Transverse colon (tissue), 4 donors: ENCODE results near the gene OR10R2.

Experiments used
- CTCF ChIP-seq, 5 experiments: fragments of 200-600 bp in 3 of 5; fragments of 450-650 bp in 2 of 5; sonication (generic) in 3 of 5; IDR thresholded peaks; 1 replicate in 2 of 5; 2 replicates in 3 of 5; pipeline ENCODE4 v1.5.1; 2016 to 2017; ENCODE audit warnings: antibody characterized with exemption in 5 of 5, inconsistent platforms in 3 of 5, mild to moderate bottlenecking in 2 of 5, moderate library complexity in 1 of 5
- POLR2AphosphoS5 ChIP-seq, 3 donors: sonication (generic); formaldehyde crosslinking; IDR thresholded peaks; one replicate each; pipeline ENCODE4 v1.6.1; 2016; ENCODE audit warnings: antibody characterized with exemption in 3 of 3

DNA sequence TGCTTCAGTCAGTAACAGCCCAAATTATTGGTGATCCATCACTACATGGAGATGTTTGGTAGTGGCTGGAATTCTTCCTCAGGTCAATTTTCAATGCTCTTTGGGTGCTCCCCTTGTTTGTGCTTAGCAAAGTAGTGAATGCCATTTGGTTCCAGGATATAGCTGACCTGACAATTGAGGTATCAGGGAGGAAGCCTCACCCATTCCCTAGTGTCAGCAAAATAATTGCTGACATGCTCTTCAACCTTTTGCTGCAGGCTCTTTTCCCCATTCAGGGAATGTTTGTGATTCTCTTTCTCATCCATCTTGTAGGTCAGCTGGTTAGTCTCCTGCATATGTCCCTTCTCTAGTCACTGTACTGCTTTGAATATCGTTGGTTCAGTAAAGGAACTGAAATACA is 17.5 kb upstream of the OR10R2 start:
- TF ChIP-seq CTCF (IDR thresholded peaks at IDR 0.05) (no peak), POLR2AphosphoS5 (IDR thresholded peaks at IDR 0.05) (no peak)
